DOHH2 (cell line): ENCODE measurements around the gene TLE2.

ENCODE experiments used
- CTCF ChIP-seq: fragments of 200-600 bp; sonication (generic); IDR thresholded peaks from one replicate; pipeline ENCODE4 v1.5.1; 2014; ENCODE audit warnings: antibody characterized with exemption, mild to moderate bottlenecking, low read depth, low read length; ENCODE audit not compliant: poor library complexity, severe bottlenecking
- EZH2phosphoT487 ChIP-seq: fragments of 200-600 bp; sonication (generic); IDR thresholded peaks from 2 replicates; pipeline ENCODE4 v1.6.1; 2017; ENCODE audit warnings: borderline replicate concordance, mild to moderate bottlenecking, antibody characterized with exemption, low read length, moderate library complexity, mixed read lengths

DNA sequence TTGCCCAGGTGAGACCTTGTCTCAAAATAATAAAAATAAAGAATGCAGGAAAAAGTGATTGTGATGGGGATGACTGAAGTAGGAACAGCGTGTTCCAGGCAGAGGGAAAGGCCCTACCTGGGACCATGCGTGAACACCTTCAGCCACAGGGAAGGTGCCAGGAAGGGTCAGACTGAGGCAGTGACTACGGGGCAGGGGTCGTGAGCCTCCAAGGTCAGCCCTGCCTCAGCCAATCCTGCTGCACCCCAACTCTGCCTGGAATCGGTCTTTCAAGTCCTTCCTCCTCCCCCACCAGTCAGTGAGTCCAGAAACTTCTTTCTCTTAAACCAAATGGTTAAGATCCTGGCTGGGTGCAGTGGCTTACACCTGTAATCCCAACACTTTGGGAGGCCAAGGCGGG, 16.1 kb upstream of the TLE2 start:
- no peak for TF ChIP-seq CTCF
- no peak for TF ChIP-seq EZH2phosphoT487
